ENCODE data around the gene CYP2D6.

GRCh38 chr22:42152661-42153270, 22.2 kb upstream of the CYP2D6 start:
- TF ChIP-seq CTCF (IDR thresholded peaks at IDR 0.05; ENCODE audit: low read length) (no peak), EZH2 (IDR thresholded peaks at IDR 0.05; ENCODE audit: borderline replicate concordance, low read length) (no peak)

Data from OCI-LY1 (cell line).